Measurements from ENCODE around the gene CKAP5.
"Not testable (repeated sequence)": the region's sequence is repeated elsewhere in the genome, so short reads cannot be mapped to it uniquely, and the experiment has no call there.

The CKAP5 gene

GRCh38 chr11:46850829-46851380, 4.8 kb upstream of the CKAP5 start:
- no peak for DNase-seq

GRCh38 chr11:46849631-46850030, 3.6 kb upstream of the CKAP5 start:
- no peak for DNase-seq

GRCh38 chr11:46846510-46846830, 390 bp upstream of the CKAP5 start:
- DNase-seq, result no peak

GRCh38 chr11:46845440-46845739, 690 bp downstream of the CKAP5 start:
- DNase-seq, result no peak

GRCh38 chr11:46840116-46840515, 6.0 kb downstream of the CKAP5 start:
- no peak for DNase-seq

- DNase-seq, result no peak
Measured at GRCh38 chr11:46838501-46838900, 7.6 kb downstream of the CKAP5 start.

GRCh38 chr11:46837860-46838259, 8.2 kb downstream of the CKAP5 start:
- DNase-seq, result no peak

GRCh38 chr11:46836870-46837269, 9.2 kb downstream of the CKAP5 start:
- no peak for DNase-seq

- no peak for DNase-seq
Measured at GRCh38 chr11:46836431-46836830, 9.6 kb downstream of the CKAP5 start.

GRCh38 chr11:46835897-46836296, 10.2 kb downstream of the CKAP5 start:
- DNase-seq, result no peak

- DNase-seq, result no peak
Measured at GRCh38 chr11:46834821-46835220, 11.3 kb downstream of the CKAP5 start.

GRCh38 chr11:46832511-46833214, 13.4 kb downstream of the CKAP5 start:
- DNase-seq, result no peak

GRCh38 chr11:46827995-46828394, 18.1 kb downstream of the CKAP5 start:
- no peak for DNase-seq

GRCh38 chr11:46826310-46827044, 19.6 kb downstream of the CKAP5 start:
- DNase-seq, result no peak

GRCh38 chr11:46808799-46809431, 37.2 kb downstream of the CKAP5 start:
- DNase-seq, result no peak

- DNase-seq, result no peak
Measured at GRCh38 chr11:46801694-46802470, 44.2 kb downstream of the CKAP5 start.

GRCh38 chr11:46800177-46800576, 45.9 kb downstream of the CKAP5 start:
- no peak for DNase-seq

GRCh38 chr11:46799725-46800124, 46.4 kb downstream of the CKAP5 start:
- DNase-seq, result not testable (repeated sequence)

- DNase-seq, result no peak
Measured at GRCh38 chr11:46778416-46778815, 67.7 kb downstream of the CKAP5 start.

- no peak for DNase-seq
Measured at GRCh38 chr11:46776878-46777277, 69.2 kb downstream of the CKAP5 start.

- no peak for DNase-seq
Measured at GRCh38 chr11:46769636-46770221, 76.4 kb downstream of the CKAP5 start.

- DNase-seq, result no peak
Measured at GRCh38 chr11:46766656-46767055, 79.4 kb downstream of the CKAP5 start.

- no peak for DNase-seq
Measured at GRCh38 chr11:46762248-46762647, 83.8 kb downstream of the CKAP5 start.

Measured in SIG-M5 (cell line).